ENCODE measurements around the gene PAGE3.

PAGE3 gene, protein sequence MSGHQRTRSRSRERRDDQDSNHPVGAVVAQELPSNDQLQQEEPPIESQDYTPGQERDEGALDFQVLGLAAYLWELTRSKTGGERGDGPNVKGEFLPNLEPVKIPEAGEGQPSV

DNA sequence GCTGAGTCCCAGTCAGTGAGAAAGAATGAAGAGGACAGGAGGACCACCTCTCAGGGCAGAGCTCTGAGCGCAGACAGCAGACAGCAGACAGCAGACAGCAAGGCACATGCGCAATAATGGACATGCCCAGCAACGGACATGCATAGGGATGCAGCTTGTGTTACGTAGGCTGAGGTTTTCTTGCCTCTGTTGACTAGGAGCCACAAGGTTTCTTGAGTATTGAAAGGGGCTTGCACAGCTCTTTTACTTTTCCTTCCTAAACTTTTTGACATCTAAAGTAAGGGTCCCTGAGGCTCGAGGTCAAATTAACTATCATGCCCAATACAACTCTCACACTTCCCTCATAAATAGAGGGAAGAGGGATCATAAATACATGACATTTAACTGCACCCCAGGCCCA is at the start of gene PAGE3:
Gene PAGE3, minus strand, starts transcription at position 101 of the 400 bp plus-strand sequence. CDS start 1,013 bp downstream, outside the sequence.
- DNase-seq, result no peak
- TF ChIP-seq EZH2phosphoT487 (IDR thresholded peaks at IDR 0.05; ENCODE audit: low read length) (no peak), EZH2 (optimal IDR thresholded peaks at IDR 0.05; ENCODE audit: low read depth, low read length) (no peak)
- H3F3A ChIP-seq (ENCODE audit: insufficient read depth, low read length), result no peaks in the 10 kb centered on the region
- no peak within 1 kb of the TSS for H3K9ac ChIP-seq (ENCODE audit: low read length)
- no peak within 1 kb of the TSS for H3K4me2 ChIP-seq (ENCODE audit: low read depth, low read length)
- no peaks in the 10 kb centered on the region for H3K36me3 ChIP-seq (replicated peaks; ENCODE audit: insufficient read depth, low read length)
- H4K20me1 ChIP-seq (ENCODE audit: insufficient read depth, low read length), result no peaks in the 10 kb centered on the region
- H3K4me3 ChIP-seq (ENCODE audit: low read length), result no peak within 1 kb of the TSS
- no peaks in the 10 kb centered on the region for H3K9me2 ChIP-seq (replicated peaks; ENCODE audit: insufficient read depth, low read length)
- no peak within 1 kb of the TSS for H2AFZ ChIP-seq (ENCODE audit: low read length)
- H3K27me3 ChIP-seq (replicated peaks; ENCODE audit: insufficient read depth, low read length), result no peaks in the 10 kb centered on the region
- H3K4me1 ChIP-seq (ENCODE audit: low read length), result no peaks in the 10 kb centered on the region
- no peaks in the 10 kb centered on the region for H3K9me3 ChIP-seq (replicated peaks; ENCODE audit: insufficient read depth, low read length)
- H3K79me2 ChIP-seq (ENCODE audit: low read length), result no peaks in the 10 kb centered on the region
- H3K27ac ChIP-seq (ENCODE audit: low read length), result no peak within 1 kb of the TSS

GRCh38 chrX:55312655-55313054 is 47.9 kb upstream of the PAGE3 start:
- no peak overlapping the region for H2AFZ ChIP-seq (ENCODE audit: low read length)
- no peak for DNase-seq
- no peak for TF ChIP-seq EZH2 (optimal IDR thresholded peaks at IDR 0.05; ENCODE audit: low read depth, low read length)
- no peak for TF ChIP-seq EZH2phosphoT487 (IDR thresholded peaks at IDR 0.05; ENCODE audit: low read length)
- TF ChIP-seq, protein P1, sequence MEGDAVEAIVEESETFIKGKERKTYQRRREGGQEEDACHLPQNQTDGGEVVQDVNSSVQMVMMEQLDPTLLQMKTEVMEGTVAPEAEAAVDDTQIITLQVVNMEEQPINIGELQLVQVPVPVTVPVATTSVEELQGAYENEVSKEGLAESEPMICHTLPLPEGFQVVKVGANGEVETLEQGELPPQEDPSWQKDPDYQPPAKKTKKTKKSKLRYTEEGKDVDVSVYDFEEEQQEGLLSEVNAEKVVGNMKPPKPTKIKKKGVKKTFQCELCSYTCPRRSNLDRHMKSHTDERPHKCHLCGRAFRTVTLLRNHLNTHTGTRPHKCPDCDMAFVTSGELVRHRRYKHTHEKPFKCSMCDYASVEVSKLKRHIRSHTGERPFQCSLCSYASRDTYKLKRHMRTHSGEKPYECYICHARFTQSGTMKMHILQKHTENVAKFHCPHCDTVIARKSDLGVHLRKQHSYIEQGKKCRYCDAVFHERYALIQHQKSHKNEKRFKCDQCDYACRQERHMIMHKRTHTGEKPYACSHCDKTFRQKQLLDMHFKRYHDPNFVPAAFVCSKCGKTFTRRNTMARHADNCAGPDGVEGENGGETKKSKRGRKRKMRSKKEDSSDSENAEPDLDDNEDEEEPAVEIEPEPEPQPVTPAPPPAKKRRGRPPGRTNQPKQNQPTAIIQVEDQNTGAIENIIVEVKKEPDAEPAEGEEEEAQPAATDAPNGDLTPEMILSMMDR (IDR thresholded peaks at IDR 0.05; ENCODE audit: low read length), result no peak

GRCh38 chrX:55290963-55291362 is 26.2 kb upstream of the PAGE3 start:
- Histone ChIP-seq H3K79me2 (ENCODE audit: low read length) (no peaks in the 10 kb centered on the region), H2AFZ (ENCODE audit: low read length) (no peak overlapping the region), H3K4me3 (ENCODE audit: low read length) (no peak overlapping the region), H3F3A (ENCODE audit: insufficient read depth, low read length) (no peaks in the 10 kb centered on the region), H3K9ac (ENCODE audit: low read length) (no peak overlapping the region), H3K4me2 (ENCODE audit: low read depth, low read length) (no peak overlapping the region), H4K20me1 (ENCODE audit: insufficient read depth, low read length) (no peaks in the 10 kb centered on the region), H3K27me3 (replicated peaks; ENCODE audit: insufficient read depth, low read length) (no peaks in the 10 kb centered on the region), H3K36me3 (replicated peaks; ENCODE audit: insufficient read depth, low read length) (no peaks in the 10 kb centered on the region), H3K27ac (ENCODE audit: low read length) (no peak overlapping the region), H3K9me2 (replicated peaks; ENCODE audit: insufficient read depth, low read length) (no peaks in the 10 kb centered on the region), H3K4me1 (ENCODE audit: low read length) (no peaks in the 10 kb centered on the region), H3K9me3 (replicated peaks; ENCODE audit: insufficient read depth, low read length) (no peaks in the 10 kb centered on the region)
- DNase-seq, result no peak
- no peak for TF ChIP-seq EZH2 (optimal IDR thresholded peaks at IDR 0.05; ENCODE audit: low read depth, low read length)
- TF ChIP-seq, protein P1 (IDR thresholded peaks at IDR 0.05; ENCODE audit: low read length), result no peak
- TF ChIP-seq EZH2phosphoT487 (IDR thresholded peaks at IDR 0.05; ENCODE audit: low read length), result no peak

More at GRCh38 chrX:55312655-55313054, 47.9 kb upstream of the PAGE3 start:
- Histone ChIP-seq H4K20me1 (ENCODE audit: insufficient read depth, low read length) (no peaks in the 10 kb centered on the region), H3K79me2 (ENCODE audit: low read length) (no peaks in the 10 kb centered on the region), H3K9ac (ENCODE audit: low read length) (no peak overlapping the region), H3K4me1 (ENCODE audit: low read length) (no peaks in the 10 kb centered on the region), H3K36me3 (replicated peaks; ENCODE audit: insufficient read depth, low read length) (no peaks in the 10 kb centered on the region), H3K9me3 (replicated peaks; ENCODE audit: insufficient read depth, low read length) (no peaks in the 10 kb centered on the region), H3K4me3 (ENCODE audit: low read length) (no peak overlapping the region), H3K27ac (ENCODE audit: low read length) (no peak overlapping the region), H3K9me2 (replicated peaks; ENCODE audit: insufficient read depth, low read length) (no peaks in the 10 kb centered on the region), H3F3A (ENCODE audit: insufficient read depth, low read length) (no peaks in the 10 kb centered on the region), H3K27me3 (replicated peaks; ENCODE audit: insufficient read depth, low read length) (no peaks in the 10 kb centered on the region), H3K4me2 (ENCODE audit: low read depth, low read length) (no peak overlapping the region)

DNA sequence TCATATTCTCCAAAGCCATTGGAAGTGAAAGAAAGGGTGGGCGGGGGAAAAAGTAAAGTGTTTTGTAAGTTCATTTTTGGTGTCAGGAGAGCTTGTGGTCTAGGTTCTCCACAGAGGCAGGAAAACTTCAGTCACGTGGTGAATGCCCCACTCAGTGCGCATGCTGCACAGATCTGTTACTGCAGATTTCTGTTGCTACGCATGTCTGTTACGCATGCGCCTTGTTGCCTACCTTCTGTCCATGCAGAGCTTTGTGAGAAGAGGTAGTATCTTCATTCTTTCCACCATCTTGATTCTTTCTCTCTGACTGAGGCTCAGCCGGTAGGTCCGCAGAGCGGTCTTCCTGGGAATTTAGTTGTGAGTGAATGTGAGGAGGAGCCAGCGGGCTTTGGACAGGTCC is 15.1 kb upstream of the PAGE3 start:
- Histone ChIP-seq H3K9me2 (replicated peaks; ENCODE audit: insufficient read depth, low read length) (no peaks in the 10 kb centered on the region), H3K27me3 (replicated peaks; ENCODE audit: insufficient read depth, low read length) (no peaks in the 10 kb centered on the region), H3K79me2 (ENCODE audit: low read length) (no peaks in the 10 kb centered on the region), H3K4me1 (ENCODE audit: low read length) (no peaks in the 10 kb centered on the region), H3K9ac (ENCODE audit: low read length) (no peak overlapping the region), H3K9me3 (replicated peaks; ENCODE audit: insufficient read depth, low read length) (no peaks in the 10 kb centered on the region), H3F3A (ENCODE audit: insufficient read depth, low read length) (no peaks in the 10 kb centered on the region), H4K20me1 (ENCODE audit: insufficient read depth, low read length) (no peaks in the 10 kb centered on the region), H3K36me3 (replicated peaks; ENCODE audit: insufficient read depth, low read length) (no peaks in the 10 kb centered on the region), H3K4me2 (ENCODE audit: low read depth, low read length) (no peak overlapping the region), H3K4me3 (ENCODE audit: low read length) (no peak overlapping the region), H3K27ac (ENCODE audit: low read length) (no peak overlapping the region), H2AFZ (ENCODE audit: low read length) (no peak overlapping the region)
- TF ChIP-seq, protein P1 (IDR thresholded peaks at IDR 0.05; ENCODE audit: low read length), result no peak
- TF ChIP-seq EZH2phosphoT487 (IDR thresholded peaks at IDR 0.05; ENCODE audit: low read length), result no peak
- no peak for TF ChIP-seq EZH2 (optimal IDR thresholded peaks at IDR 0.05; ENCODE audit: low read depth, low read length)
- DNase-seq, result no peak
